SH-SY5Y (cell line): Measurements from ENCODE around the gene TANGO2.

Experiments
- GATA2 ChIP-seq: IDR thresholded peaks from 2 replicates; pipeline ENCODE4 v1.6.1; 2011; ENCODE audit warnings: mild to moderate bottlenecking, low read depth, low read length
- GATA3 ChIP-seq: IDR thresholded peaks from 2 replicates; pipeline ENCODE4 v1.6.1; 2011; ENCODE audit warnings: low read depth, mild to moderate bottlenecking, low read length, moderate library complexity

TANGO2 gene

GRCh38 chr22:19988965-19989724 lies 31.8 kb upstream of the TANGO2 start:
- TF ChIP-seq GATA3 = no peak
- TF ChIP-seq GATA2 = no peak

- TF ChIP-seq GATA3 (no peak), GATA2 (no peak)
These were observed 31.2 kb upstream of the TANGO2 start for GRCh38 chr22:19989725-19990067.

- TF ChIP-seq GATA3 (no peak), GATA2 (no peak)
These were observed 30.7 kb upstream of the TANGO2 start for GRCh38 chr22:19990188-19990587.

GRCh38 chr22:19990609-19991394 lies 30.1 kb upstream of the TANGO2 start:
- TF ChIP-seq GATA3 (no peak), GATA2 (no peak)

GRCh38 chr22:19991395-19991644 lies 29.6 kb upstream of the TANGO2 start:
- TF ChIP-seq GATA2 (no peak), GATA3 (no peak)

GRCh38 chr22:19991645-19992451 lies 29.1 kb upstream of the TANGO2 start:
- TF ChIP-seq GATA3 = no peak
- TF ChIP-seq GATA2 = no peak

GRCh38 chr22:19992481-19992911 lies 28.4 kb upstream of the TANGO2 start:
- TF ChIP-seq GATA3 = no peak
- TF ChIP-seq GATA2 = no peak

- TF ChIP-seq GATA3 (no peak), GATA2 (no peak)
These were observed 28.0 kb upstream of the TANGO2 start for GRCh38 chr22:19992921-19993355.

GRCh38 chr22:19993926-19994325 lies 27.0 kb upstream of the TANGO2 start:
- TF ChIP-seq GATA3 (no peak), GATA2 (no peak)

- no peak for TF ChIP-seq GATA2
- no peak for TF ChIP-seq GATA3
These were observed 25.9 kb upstream of the TANGO2 start for GRCh38 chr22:19994851-19995610.

GRCh38 chr22:19995611-19996339 lies 25.1 kb upstream of the TANGO2 start:
- TF ChIP-seq GATA3 (no peak), GATA2 (no peak)

GRCh38 chr22:19996694-19997384 lies 24.1 kb upstream of the TANGO2 start:
- no peak for TF ChIP-seq GATA3
- TF ChIP-seq GATA2 = peak; percentile 76
